RWPE2 (cell line): ENCODE results near the gene SYNGAP1.

Experiments
- ATAC-seq: fragments of 200-7000 bp; cut with Tn5 transposase; 3 replicates; pipeline ENCODE4 v1.9.1; 2021; ENCODE audit warnings: low read depth
- DNase-seq: peaks from one replicate; pipeline ENCODE4 v3.0.0-alpha.2; 2020; ENCODE audit warnings: low spot score
- H3K27ac ChIP-seq: fragments of 450-650 bp; 2 replicates; pipeline ENCODE4 v1.5.1; 2017; ENCODE audit warnings: mild to moderate bottlenecking; ENCODE audit not compliant: poor library complexity, severe bottlenecking
- H3K27me3 ChIP-seq: fragments of 250-450 bp; sonication (Bioruptor Pico); 2 replicates; pipeline ENCODE4 v1.5.1; 2021; ENCODE audit warnings: mild to moderate bottlenecking, moderate library complexity; ENCODE audit not compliant: insufficient read depth, poor library complexity, severe bottlenecking
- H3K36me3 ChIP-seq: fragments of 250-450 bp; sonication (Bioruptor Pico); 2 replicates; pipeline ENCODE4 v1.5.1; 2020; ENCODE audit warnings: low read depth, mild to moderate bottlenecking, moderate library complexity
- H3K4me1 ChIP-seq: fragments of 250-450 bp; sonication (Bioruptor Pico); 2 replicates; pipeline ENCODE4 v1.5.1; 2021; ENCODE audit warnings: mild to moderate bottlenecking, moderate library complexity; ENCODE audit not compliant: insufficient read depth, poor library complexity, severe bottlenecking
- H3K4me3 ChIP-seq: fragments of 250-450 bp; sonication (Bioruptor Pico); 2 replicates; pipeline ENCODE4 v1.5.1; 2021; ENCODE audit warnings: mild to moderate bottlenecking, moderate library complexity; ENCODE audit not compliant: severe bottlenecking
- H3K9me3 ChIP-seq: fragments of 250-450 bp; sonication (Bioruptor Pico); 2 replicates; pipeline ENCODE4 v1.5.1; 2021; ENCODE audit warnings: mild to moderate bottlenecking, moderate library complexity; ENCODE audit not compliant: severe bottlenecking
- TF ChIP-seq, protein P1 (sequence below): fragments of 450-650 bp; IDR thresholded peaks from one replicate; pipeline ENCODE4 v1.5.1; 2017; ENCODE audit warnings: mild to moderate bottlenecking, moderate library complexity; ENCODE audit not compliant: poor library complexity, severe bottlenecking

The SYNGAP1 gene

DNA sequence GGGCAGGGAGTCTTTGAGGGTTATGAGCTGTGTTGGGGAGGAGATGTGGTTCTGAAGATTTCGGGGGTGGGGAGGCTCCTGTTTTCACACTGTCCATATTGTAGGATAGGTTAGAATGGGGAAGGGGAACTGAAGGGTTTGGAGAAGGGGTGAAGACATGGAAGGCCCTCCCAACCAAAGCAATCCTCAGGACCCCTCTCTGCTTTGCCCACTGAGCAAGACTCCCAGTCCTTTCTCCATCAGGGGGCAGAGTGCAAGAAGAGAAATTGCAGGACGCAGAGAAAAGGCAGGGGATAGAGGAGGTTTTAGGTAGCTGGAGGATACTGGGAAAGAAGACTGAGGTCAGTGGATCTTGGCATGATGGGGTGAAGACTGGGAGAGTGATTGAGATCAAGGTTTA, 3.9 kb downstream of the SYNGAP1 start:
- H3K27me3 ChIP-seq = no peaks in the 10 kb centered on the region
- no peaks in the 10 kb centered on the region for H3K36me3 ChIP-seq
- no peak overlapping the region for H3K27ac ChIP-seq
- DNase-seq (no peak), ATAC-seq (no peak)
- TF ChIP-seq, protein P1, sequence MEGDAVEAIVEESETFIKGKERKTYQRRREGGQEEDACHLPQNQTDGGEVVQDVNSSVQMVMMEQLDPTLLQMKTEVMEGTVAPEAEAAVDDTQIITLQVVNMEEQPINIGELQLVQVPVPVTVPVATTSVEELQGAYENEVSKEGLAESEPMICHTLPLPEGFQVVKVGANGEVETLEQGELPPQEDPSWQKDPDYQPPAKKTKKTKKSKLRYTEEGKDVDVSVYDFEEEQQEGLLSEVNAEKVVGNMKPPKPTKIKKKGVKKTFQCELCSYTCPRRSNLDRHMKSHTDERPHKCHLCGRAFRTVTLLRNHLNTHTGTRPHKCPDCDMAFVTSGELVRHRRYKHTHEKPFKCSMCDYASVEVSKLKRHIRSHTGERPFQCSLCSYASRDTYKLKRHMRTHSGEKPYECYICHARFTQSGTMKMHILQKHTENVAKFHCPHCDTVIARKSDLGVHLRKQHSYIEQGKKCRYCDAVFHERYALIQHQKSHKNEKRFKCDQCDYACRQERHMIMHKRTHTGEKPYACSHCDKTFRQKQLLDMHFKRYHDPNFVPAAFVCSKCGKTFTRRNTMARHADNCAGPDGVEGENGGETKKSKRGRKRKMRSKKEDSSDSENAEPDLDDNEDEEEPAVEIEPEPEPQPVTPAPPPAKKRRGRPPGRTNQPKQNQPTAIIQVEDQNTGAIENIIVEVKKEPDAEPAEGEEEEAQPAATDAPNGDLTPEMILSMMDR = no peak
- no peak overlapping the region for H3K4me3 ChIP-seq
- peaks cover 8% of the 10 kb centered on the region for H3K4me1 ChIP-seq
- H3K9me3 ChIP-seq = no peaks in the 10 kb centered on the region

- H3K9me3 ChIP-seq = no peaks in the 10 kb centered on the region
- peaks cover 18% of the 10 kb centered on the region for H3K4me1 ChIP-seq
- ATAC-seq = no peak
- TF ChIP-seq, protein P1 = no peak
- H3K27me3 ChIP-seq = no peaks in the 10 kb centered on the region
- no peaks in the 10 kb centered on the region for H3K36me3 ChIP-seq
- H3K4me3 ChIP-seq = peak overlapping the region; percentile 42
- H3K27ac ChIP-seq = peak overlapping the region; percentile 82
- no peak for DNase-seq
These were observed 5.2 kb downstream of the SYNGAP1 start for GRCh38 chr6:33424855-33425667.

DNA sequence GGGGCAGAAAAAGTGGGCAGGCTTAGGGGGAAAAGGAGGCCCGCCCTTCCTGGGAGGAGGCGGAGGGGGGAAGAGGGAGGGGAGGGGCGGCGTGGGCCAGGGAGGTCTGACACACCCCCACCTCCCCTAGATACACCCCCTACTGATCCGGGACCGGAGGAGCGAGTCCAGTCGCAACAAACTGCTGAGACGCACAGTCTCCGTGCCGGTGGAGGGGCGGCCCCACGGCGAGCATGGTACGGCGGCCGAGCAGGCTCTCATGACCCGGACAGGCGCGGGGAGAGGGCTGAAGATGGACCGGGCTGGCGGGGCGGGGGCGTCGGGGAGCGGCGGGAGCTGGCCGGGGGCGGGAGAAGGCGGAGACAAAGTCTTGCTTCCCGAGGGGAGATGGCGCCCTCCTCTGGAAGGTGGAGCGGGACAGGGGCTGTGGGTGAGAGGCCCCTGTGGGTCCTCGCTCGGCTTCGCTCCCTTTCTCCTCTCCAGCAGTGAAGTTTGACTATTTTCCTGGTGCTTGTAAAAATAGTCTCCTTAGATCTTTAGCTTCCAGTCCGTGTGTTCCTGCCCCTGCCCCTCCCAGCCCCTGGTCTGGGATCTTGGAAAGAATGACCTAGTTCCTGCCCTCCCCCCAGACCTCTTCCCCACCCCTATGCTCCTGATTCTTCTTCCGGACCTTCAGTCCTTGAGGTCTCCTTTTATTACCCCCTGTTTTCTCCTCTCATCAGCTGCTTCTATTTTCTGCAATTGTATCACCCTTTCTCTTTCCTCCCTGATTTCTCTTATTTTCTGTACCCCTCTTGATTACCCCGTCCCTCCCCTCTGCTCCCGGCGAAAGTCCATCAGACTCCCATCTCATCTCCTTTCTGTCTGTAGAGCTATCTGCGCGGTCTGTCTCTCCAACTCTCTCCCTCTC, 6.1 kb downstream of the SYNGAP1 start:
- H3K9me3 ChIP-seq = no peaks in the 10 kb centered on the region
- H3K27ac ChIP-seq = peak overlapping the region; percentile 82
- peak overlapping the region; percentile 42 for H3K4me3 ChIP-seq
- no peaks in the 10 kb centered on the region for H3K27me3 ChIP-seq
- no peaks in the 10 kb centered on the region for H3K36me3 ChIP-seq
- peak; percentile 66 for ATAC-seq
- peak; percentile 91 for DNase-seq
- peaks cover 25% of the 10 kb centered on the region for H3K4me1 ChIP-seq
- TF ChIP-seq, protein P1 = peak; percentile 74

GRCh38 chr6:33426590-33427511, 7.0 kb downstream of the SYNGAP1 start:
- ATAC-seq = no peak
- TF ChIP-seq, protein P1 = no peak
- Histone ChIP-seq H3K27me3 (no peaks in the 10 kb centered on the region), H3K9me3 (no peaks in the 10 kb centered on the region), H3K4me3 (peak overlapping the region; percentile 69), H3K36me3 (no peaks in the 10 kb centered on the region), H3K27ac (peak overlapping the region; percentile 82), H3K4me1 (peaks cover 30% of the 10 kb centered on the region)
- no peak for DNase-seq
